Sciatic nerve (tissue), 2 donors: Measurements from ENCODE around the gene SPAG5. TPM values are rescaled to one million over a fixed set of nuclear protein-coding genes. Genes with fewer than 3 reads are reported as not detected.
"Not testable (repeated sequence)": the region's sequence is repeated elsewhere in the genome, so short reads cannot be mapped to it uniquely, and the experiment has no call there.

Experiments used
- ATAC-seq: fragments of 200-7000 bp; cut with Tn5 transposase; one replicate; pipeline ENCODE4 v1.9.1; 2020; ENCODE audit warnings: mild to moderate bottlenecking, moderate library complexity
- DNase-seq: peaks from one replicate; pipeline ENCODE4 v3.0.0-alpha.2; 2020; ENCODE audit warnings: low spot score
- intact Hi-C: fragments of 100-400 bp; cut with DNase I; formaldehyde crosslinking; loops from one replicate; pipeline ENCODE4 v1.14.2; 2022
- total RNA-seq: library from RNA; stranded (reverse); fragmentation: NEBNext Ultra II Directional; extraction: Animal tissue kit (Norgen Biotek cat#: 25700); gene quantifications from one replicate; pipeline ENCODE4 v1.2.1, GENCODE V29; 2021
- donor health status: DM: no; HTN: no; CAD: no.
- donor health status: DM: no; HTN: no; CAD: no.

The SPAG5 gene
- total RNA-seq, 1 donor from 2014 or later = 20.9 TPM

- DNase-seq = no peak
- ATAC-seq = peak; percentile 56
- intact Hi-C loops = loop anchor here (10.0 kb wide), 1 partner anchor 108 kb away; the partner anchor contains the start of gene FOXN1
Measured at GRCh38 chr17:28612936-28613872, 14.4 kb upstream of the SPAG5 start.

DNA sequence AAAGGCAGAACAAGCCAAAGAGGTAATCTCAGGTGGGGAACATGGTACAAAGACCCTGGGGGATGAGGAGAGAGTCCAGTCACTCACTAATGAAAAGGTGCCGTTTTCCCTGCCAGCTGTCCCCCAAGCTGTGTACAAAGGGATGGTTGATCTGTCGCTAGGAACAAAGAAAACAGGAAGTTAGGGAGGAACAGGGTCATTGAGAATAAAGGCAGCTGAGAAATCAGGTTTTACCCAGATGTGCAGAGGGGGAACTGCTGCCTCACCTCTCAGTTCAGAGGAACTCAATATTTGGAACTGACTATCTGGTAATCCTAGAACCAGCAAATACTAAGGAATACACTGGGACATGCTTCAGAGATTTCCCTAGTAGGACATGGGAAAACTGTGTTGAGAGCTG lies 13.7 kb upstream of the SPAG5 start:
- no peak for ATAC-seq
- intact Hi-C loops = loop anchor here (10.0 kb wide), 1 partner anchor 108 kb away; the partner anchor contains the start of gene FOXN1
- no peak for DNase-seq

DNA sequence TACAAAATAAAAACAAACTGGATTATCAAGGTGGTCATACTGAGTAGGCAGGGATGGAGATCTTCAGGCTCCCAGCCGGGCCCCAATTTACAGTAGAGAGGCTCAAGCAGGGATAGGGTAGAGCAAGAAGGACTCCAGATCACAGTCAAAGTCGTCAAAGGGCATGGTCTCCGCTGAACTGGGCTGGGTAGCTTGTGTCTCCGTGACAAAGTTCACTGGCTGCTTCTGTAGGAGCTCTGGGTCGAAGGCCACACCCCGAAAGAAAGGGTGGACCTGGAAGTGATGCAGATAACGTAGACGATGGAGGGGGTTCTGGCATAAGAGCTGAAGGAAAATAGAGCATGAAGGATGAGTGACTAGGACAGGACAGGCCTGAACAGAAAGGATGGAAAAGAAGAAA lies 11.6 kb upstream of the SPAG5 start:
- ATAC-seq = no peak
- intact Hi-C loops = loop anchor here (10.0 kb wide), 1 partner anchor 106 kb away; the partner anchor contains the start of gene FOXN1
- no peak for DNase-seq

DNA sequence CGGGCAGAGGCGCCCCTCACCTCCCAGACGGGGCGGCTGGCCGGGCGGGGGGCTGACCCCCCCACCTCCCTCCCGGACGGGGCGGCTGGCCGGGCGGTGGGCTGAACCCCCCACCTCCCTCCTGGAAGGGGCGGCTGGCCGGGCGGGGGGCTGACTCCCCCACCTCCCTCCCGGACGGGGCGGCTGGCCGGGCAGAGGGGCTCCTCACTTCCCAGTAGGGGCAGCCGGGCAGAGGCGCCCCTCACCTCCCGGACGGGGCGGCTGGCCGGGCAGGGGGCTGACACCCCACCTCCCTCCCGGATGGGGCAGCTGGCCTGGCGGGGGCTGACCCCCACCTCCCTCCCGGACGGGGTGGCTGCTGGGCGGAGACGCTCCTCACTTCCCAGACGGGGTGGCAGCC lies 5.2 kb upstream of the SPAG5 start:
- intact Hi-C loops, ATAC-seq, DNase-seq: not testable (repeated sequence)

GRCh38 chr17:28599311-28600184 lies 723 bp upstream of the SPAG5 start:
- peak; percentile 77 for DNase-seq
- peak; percentile 76 for ATAC-seq
- intact Hi-C loops = loop anchor here (5.0 kb wide), 1 partner anchor 953 kb away; no protein-coding TSS in a partner anchor

DNA sequence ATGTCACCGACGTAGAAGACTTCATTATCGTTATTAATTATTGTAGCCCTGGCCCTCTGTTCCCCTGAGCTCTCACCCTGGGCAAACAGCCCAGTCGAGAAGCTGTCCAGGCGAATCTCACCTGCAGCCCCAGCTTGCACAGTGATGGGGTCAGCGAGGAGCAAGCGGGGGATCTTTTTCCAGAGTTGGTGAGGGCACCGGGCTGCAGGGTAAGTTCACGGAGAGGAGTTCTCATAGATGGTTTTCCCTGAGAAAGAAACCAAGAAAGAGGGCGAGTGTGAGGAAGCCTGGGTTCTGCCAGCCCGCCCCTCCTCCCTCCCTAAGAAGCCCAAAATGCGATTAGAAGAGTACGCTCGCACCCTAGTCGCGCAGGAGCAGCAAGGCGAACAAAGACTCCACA lies 436 bp downstream of the SPAG5 start:
- intact Hi-C loops = loop anchor here (5.0 kb wide), 1 partner anchor 954 kb away; no protein-coding TSS in a partner anchor
- no peak for ATAC-seq
- no peak for DNase-seq

GRCh38 chr17:28597606-28598383 lies 1.0 kb downstream of the SPAG5 start:
- intact Hi-C loops = loop anchor here (5.0 kb wide), 1 partner anchor 955 kb away; no protein-coding TSS in a partner anchor
- DNase-seq (no peak), ATAC-seq (no peak)

GRCh38 chr17:28592260-28592659 lies 6.6 kb downstream of the SPAG5 start:
- ATAC-seq (no peak), DNase-seq (no peak)
- intact Hi-C loops = no loop called here

DNA sequence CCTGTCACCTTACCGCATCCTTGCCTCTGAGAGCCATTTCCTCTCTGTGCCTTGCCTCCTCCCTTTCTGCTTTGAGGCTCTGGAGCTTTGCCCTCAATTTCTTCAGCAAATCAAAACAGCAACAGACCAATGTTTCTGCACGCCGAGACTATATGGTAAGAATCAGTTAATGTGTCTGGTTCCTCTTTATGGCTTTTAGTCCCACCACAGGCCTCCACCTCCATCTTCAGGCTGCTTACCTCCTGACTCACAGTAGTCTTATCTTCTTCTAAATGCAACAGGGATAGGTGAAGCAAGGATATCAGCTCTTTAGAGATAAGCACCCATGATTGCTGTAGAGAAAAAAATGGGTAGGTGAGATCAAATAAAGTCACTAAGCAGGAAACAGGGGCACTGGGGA lies 13.0 kb downstream of the SPAG5 start:
- no peak for ATAC-seq
- intact Hi-C loops = no loop called here
- no peak for DNase-seq

- DNase-seq (no peak), ATAC-seq (no peak)
- intact Hi-C loops = no loop called here
Measured at GRCh38 chr17:28584434-28584833, 14.4 kb downstream of the SPAG5 start.

DNA sequence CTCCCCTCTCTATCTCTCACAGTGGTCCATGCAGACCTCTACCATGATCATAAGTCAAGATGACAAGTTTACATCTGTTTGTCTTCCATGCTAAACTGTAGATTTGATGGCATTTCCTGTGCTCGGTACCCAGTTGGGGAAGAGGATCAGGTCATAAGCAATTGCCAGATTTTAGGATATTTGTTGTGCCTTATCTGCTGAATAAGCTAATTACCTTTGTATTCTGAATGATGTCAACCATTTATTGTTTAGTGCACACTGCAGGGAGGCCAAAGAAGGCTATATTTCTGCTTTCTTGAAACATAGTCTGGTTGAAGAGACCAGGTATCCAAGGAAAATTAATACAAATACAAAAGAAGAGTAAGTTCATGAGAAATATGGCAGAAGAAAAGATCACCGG lies 16.3 kb downstream of the SPAG5 start:
- intact Hi-C loops = no loop called here
- DNase-seq (no peak), ATAC-seq (no peak)

- intact Hi-C loops = no loop called here
- ATAC-seq (no peak), DNase-seq (no peak)
Measured at GRCh38 chr17:28580959-28581358, 17.9 kb downstream of the SPAG5 start.

DNA sequence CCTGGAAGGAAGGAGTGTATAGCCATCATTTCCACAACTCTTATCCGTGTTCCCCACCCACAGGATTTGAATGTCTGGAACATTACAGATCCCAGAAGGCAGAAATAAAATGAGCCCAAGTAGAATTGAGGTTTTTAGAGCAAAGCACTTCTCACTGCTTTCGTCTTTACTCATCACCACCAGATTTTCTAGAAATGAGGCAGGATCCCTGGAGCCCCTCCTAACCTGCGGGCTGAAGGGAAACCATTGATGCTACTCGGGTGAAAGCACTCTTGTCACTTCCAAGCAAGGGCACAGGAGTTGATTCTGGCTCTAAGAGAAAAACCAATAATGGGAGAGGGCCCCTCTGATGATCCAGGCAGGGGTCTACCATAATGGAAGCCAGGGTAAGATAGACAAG lies 19.3 kb downstream of the SPAG5 start:
- ATAC-seq (no peak), DNase-seq (no peak)
- intact Hi-C loops = no loop called here

- DNase-seq (no peak), ATAC-seq (no peak)
- intact Hi-C loops = no loop called here
Measured at GRCh38 chr17:28578246-28579195, 20.3 kb downstream of the SPAG5 start.

GRCh38 chr17:28577466-28577824 lies 21.4 kb downstream of the SPAG5 start:
- DNase-seq (no peak), ATAC-seq (no peak)
- intact Hi-C loops = no loop called here

- ATAC-seq (peak; percentile 98), DNase-seq (peak; percentile 98)
- intact Hi-C loops = no loop called here
Measured at GRCh38 chr17:28576758-28577465, 21.9 kb downstream of the SPAG5 start, which contains the start of gene ALDOC. Gene ALDOC (minus strand): TSS chr17:28576895. CDS start chr17:28575532, 1,363 bp downstream.

GRCh38 chr17:28576016-28576415 lies 22.8 kb downstream of the SPAG5 start:
- ATAC-seq, intact Hi-C loops, DNase-seq: not testable (repeated sequence)
